ENCODE results near the gene PACSIN2.

The PACSIN2 gene

GRCh38 chr22:42915980-42916765, 98.8 kb downstream of the PACSIN2 start:
- no peak for TF ChIP-seq CTCF (IDR thresholded peaks at IDR 0.05; ENCODE audit: insufficient read depth, low read length, missing control alignments)
- POLR2A ChIA-PET, result no interaction called here
- no peak for DNase-seq (ENCODE audit: low read depth, low spot score)
- CTCF ChIA-PET, result no interaction called here
- H3K4me3 ChIP-seq (ENCODE audit: low read depth, low read length), result no peak overlapping the region

GRCh38 chr22:42914511-42915076, 100.4 kb downstream of the PACSIN2 start:
- CTCF ChIA-PET, result interaction anchor here (0.6 kb wide), 1 partner anchor 14 kb away, joined by 3 read pairs; no protein-coding TSS in a partner anchor
- POLR2A ChIA-PET, result interaction anchor here (0.6 kb wide), 1 partner anchor 40 kb away, joined by 3 read pairs; no protein-coding TSS in a partner anchor
- no peak for TF ChIP-seq CTCF (IDR thresholded peaks at IDR 0.05; ENCODE audit: insufficient read depth, low read length, missing control alignments)
- no peak overlapping the region for H3K4me3 ChIP-seq (ENCODE audit: low read depth, low read length)
- no peak for DNase-seq (ENCODE audit: low read depth, low spot score)

- no peak overlapping the region for H3K4me3 ChIP-seq (ENCODE audit: low read depth, low read length)
- ChIA-PET POLR2A (no interaction called here), CTCF (no interaction called here)
- no peak for TF ChIP-seq CTCF (IDR thresholded peaks at IDR 0.05; ENCODE audit: insufficient read depth, low read length, missing control alignments)
- no peak for DNase-seq (ENCODE audit: low read depth, low spot score)
Measured at GRCh38 chr22:42913874-42914510, 101.0 kb downstream of the PACSIN2 start.

- ChIA-PET CTCF (no interaction called here), POLR2A (no interaction called here)
- no peak overlapping the region for H3K4me3 ChIP-seq (ENCODE audit: low read depth, low read length)
- TF ChIP-seq CTCF (IDR thresholded peaks at IDR 0.05; ENCODE audit: insufficient read depth, low read length, missing control alignments), result no peak
- DNase-seq (ENCODE audit: low read depth, low spot score), result no peak
Measured at GRCh38 chr22:42912059-42912458, 102.9 kb downstream of the PACSIN2 start.

DNA sequence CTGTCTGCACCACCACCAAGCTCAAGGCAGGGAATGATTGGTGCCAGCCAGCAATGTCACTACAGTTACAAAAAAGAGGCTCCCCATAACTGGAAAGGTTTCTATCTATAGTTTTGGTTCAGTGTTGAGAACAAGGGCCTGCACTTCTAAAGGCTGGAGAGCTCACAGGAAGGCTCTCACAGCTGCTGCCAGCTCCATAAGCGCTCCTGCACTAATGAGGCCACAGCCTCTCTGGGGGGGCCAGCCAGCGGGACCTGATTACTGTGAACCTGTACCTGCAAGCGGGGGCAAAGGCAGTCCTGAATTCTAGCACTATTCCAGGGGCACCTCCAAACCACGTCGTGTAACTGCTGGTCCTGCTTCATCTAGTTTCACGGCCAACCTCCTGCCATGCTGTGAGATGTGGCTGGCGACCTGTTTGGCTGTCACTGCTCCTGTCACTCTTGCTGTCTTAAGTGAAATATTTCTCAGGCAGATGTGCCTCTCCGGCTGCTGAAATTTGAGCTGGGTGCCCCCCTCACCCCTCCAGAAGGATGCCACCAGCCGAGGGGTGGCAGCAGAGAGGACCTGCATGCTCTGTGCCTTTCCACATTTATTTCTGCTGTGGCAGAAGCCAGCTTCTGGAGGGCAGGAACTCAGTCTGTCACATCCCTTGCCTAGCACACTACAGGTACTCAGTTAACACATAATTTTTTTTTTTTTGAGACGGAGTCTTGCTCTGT, 104.6 kb downstream of the PACSIN2 start:
- POLR2A ChIA-PET, result no interaction called here
- CTCF ChIA-PET, result interaction anchor here (1.3 to 1.4 kb wide), 2 partner anchors 10 to 12 kb away, joined by 4 to 5 read pairs; no protein-coding TSS in a partner anchor
- no peak overlapping the region for H3K4me3 ChIP-seq (ENCODE audit: low read depth, low read length)
- DNase-seq (ENCODE audit: low read depth, low spot score), result no peak
- no peak for TF ChIP-seq CTCF (IDR thresholded peaks at IDR 0.05; ENCODE audit: insufficient read depth, low read length, missing control alignments)
